Panc1 (cell line): Measurements from ENCODE around the gene RGL4. TPM values are rescaled to one million over a fixed set of nuclear protein-coding genes. Genes with fewer than 3 reads are reported as not detected.

Experiments used
- ATAC-seq: fragments of 200-7000 bp; cut with Tn5 transposase; 2 replicates; pipeline ENCODE4 v1.9.1; 2020; ENCODE audit warnings: mild to moderate bottlenecking, moderate library complexity
- BruUV-seq: library from RNA; stranded (reverse); fragments of 400-500 nt; replicated peaks from 2 replicates; lab custom pipeline; 2021; lab: Mats Ljungman, UMichigan
- CTCF ChIA-PET: fragments of 300-600 bp; sonication (Branson Sonifier 250); formaldehyde crosslinking; loops from one replicate; lab custom pipeline; 2022; ENCODE audit warnings: antibody characterized with exemption; lab: Charles Lee
- POLR2A ChIA-PET: fragments of 300-600 bp; sonication (Branson Sonifier 250); formaldehyde crosslinking; loops from one replicate; lab custom pipeline; 2022; ENCODE audit warnings: antibody characterized with exemption; lab: Charles Lee
- DNase-seq: peaks from one replicate; pipeline ENCODE4 v3.0.0-alpha.2; 2010; ENCODE audit warnings: low read depth, low spot score
- H3K27ac ChIP-seq: 2 replicates; pipeline ENCODE4 v1.5.1; 2011; ENCODE audit warnings: mild to moderate bottlenecking, low read length, inconsistent platforms
- H3K27me3 ChIP-seq: fragments of 200-500 bp; sonication (Bioruptor generic); 2 replicates; pipeline ENCODE4 v1.6.0; 2014; ENCODE audit warnings: low read length, inconsistent platforms; ENCODE audit not compliant: control insufficient read depth, insufficient read depth
- H3K36me3 ChIP-seq: fragments of 200-500 bp; sonication (Bioruptor generic); 2 replicates; pipeline ENCODE4 v1.5.1; 2014; ENCODE audit warnings: inconsistent platforms, mild to moderate bottlenecking, low read length, moderate library complexity; ENCODE audit not compliant: control insufficient read depth, insufficient read depth
- H3K4me1 ChIP-seq: 2 replicates; pipeline ENCODE4 v1.5.1; 2011; ENCODE audit warnings: inconsistent platforms, mild to moderate bottlenecking, low read length, moderate library complexity; ENCODE audit not compliant: control insufficient read depth, insufficient read depth
- H3K4me3 ChIP-seq, 2 experiments: 2 replicates each; pipeline ENCODE4 v1.5.1; 2011 to 2012; ENCODE audit warnings: low read depth in 2 of 2, low read length in 2 of 2, mild to moderate bottlenecking in 2 of 2, inconsistent platforms in 1 of 2, moderate library complexity in 1 of 2
- H3K9me3 ChIP-seq: fragments of 200-500 bp; sonication (Bioruptor generic); 2 replicates; pipeline ENCODE4 v1.5.1; 2014; ENCODE audit warnings: low read depth, mild to moderate bottlenecking, inconsistent platforms, low read length, moderate library complexity; ENCODE audit not compliant: control insufficient read depth, insufficient read depth
- POLR2AphosphoS5 ChIP-seq: IDR thresholded peaks from 2 replicates; pipeline ENCODE4 v1.6.1; 2012; ENCODE audit warnings: mild to moderate bottlenecking, low read depth, low read length, moderate library complexity
- SIN3A ChIP-seq: IDR thresholded peaks from 2 replicates; pipeline ENCODE4 v1.6.1; 2012; ENCODE audit warnings: low read depth, mild to moderate bottlenecking, low read length, moderate library complexity, borderline replicate concordance; ENCODE audit not compliant: insufficient read depth
- TCF7L2 ChIP-seq: IDR thresholded peaks from 2 replicates; pipeline ENCODE4 v1.6.1; 2011; ENCODE audit warnings: mild to moderate bottlenecking, low read depth, low read length, inconsistent platforms
- in situ Hi-C: cut with HindIII; loops from 2 replicates; pipeline ENCODE4 v1.10.0; 2016; ENCODE audit warnings: low sequenced_read_pairs, low pct_unique_long_range_greater_than_20kb
- intact Hi-C: fragments of 100-400 bp; cut with micrococcal nuclease; formaldehyde crosslinking; loops from one replicate; pipeline ENCODE4 v1.10.0; 2022; ENCODE audit not compliant: unreplicated experiment
- total RNA-seq: library from RNA; stranded (reverse); gene quantifications from one replicate; pipeline ENCODE4 v1.2.1, GENCODE V29; 2021; ENCODE audit not compliant: unreplicated experiment
- TF ChIP-seq, protein P1 (sequence below): fragments of 450-650 bp; IDR thresholded peaks from 2 replicates; pipeline ENCODE4 v1.5.1; 2017; ENCODE audit warnings: mild to moderate bottlenecking
- TF ChIP-seq, protein P2 (sequence below), 2 experiments: IDR thresholded peaks; 2 replicates each; pipeline ENCODE4 v1.6.1; 2011 to 2012; ENCODE audit warnings: low read depth in 2 of 2, control low read depth in 1 of 2, low read length in 1 of 2, mild to moderate bottlenecking in 1 of 2, moderate library complexity in 1 of 2; ENCODE audit not compliant: insufficient read depth in 1 of 2

The RGL4 gene
- total RNA-seq, 1 experiment from 2014 or later: not detected

DNA sequence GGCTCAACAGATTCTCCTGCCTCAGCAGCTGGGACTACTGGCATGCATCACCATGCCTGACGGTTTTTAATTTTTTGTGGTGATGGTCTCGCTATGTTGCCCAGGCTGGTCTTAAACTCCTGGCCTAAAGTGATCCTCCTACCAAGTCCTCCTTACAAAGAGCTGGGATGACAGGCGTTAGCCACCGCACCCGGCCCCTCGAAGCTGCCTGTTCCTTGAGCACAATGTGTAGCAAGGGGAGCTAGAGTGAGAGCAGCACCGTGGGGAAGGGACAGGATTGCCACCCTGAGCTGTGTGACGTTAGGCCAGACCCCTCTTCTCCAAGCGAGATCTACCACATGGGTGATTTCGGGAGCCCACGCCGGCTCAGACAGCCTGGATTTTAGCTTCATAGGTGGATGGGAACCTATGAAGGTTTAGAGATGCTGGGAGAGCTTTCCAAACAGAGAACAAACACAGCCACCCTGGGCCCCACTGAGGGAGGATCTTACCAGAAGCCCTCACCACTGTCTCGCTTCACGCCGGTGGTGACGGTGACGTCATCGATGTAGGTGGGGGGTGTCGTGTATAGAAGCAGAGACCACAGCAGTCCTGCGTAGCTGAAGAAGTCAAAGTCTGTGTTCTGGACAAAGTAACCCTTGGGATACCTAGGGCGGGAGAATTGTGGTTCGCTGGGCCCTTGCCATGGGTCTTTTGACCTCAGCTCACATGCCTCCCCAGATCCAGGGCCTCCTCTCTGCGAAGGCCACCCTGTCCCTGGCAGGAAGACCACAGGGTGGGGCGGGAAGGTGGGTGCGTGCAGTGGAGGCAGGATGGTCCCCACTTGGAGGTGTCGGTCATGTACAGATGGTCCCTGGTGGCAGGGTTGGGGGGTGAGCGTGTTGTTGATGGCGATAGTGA lies 23.1 kb downstream of the RGL4 start:
- no peak for DNase-seq
- in situ Hi-C loops: no loop called here
- Histone ChIP-seq H3K9me3 (no peaks in the 10 kb centered on the region), H3K27ac (no peak overlapping the region), H3K36me3 (peaks cover 2% of the 10 kb centered on the region), H3K4me1 (no peaks in the 10 kb centered on the region), H3K4me3 (no peak overlapping the region), H3K27me3 (no peaks in the 10 kb centered on the region)
- CTCF ChIA-PET: no interaction called here
- intact Hi-C loops: no loop called here
- ATAC-seq: no peak
- BruUV-seq: no TSS peak
- TF ChIP-seq, protein P1, sequence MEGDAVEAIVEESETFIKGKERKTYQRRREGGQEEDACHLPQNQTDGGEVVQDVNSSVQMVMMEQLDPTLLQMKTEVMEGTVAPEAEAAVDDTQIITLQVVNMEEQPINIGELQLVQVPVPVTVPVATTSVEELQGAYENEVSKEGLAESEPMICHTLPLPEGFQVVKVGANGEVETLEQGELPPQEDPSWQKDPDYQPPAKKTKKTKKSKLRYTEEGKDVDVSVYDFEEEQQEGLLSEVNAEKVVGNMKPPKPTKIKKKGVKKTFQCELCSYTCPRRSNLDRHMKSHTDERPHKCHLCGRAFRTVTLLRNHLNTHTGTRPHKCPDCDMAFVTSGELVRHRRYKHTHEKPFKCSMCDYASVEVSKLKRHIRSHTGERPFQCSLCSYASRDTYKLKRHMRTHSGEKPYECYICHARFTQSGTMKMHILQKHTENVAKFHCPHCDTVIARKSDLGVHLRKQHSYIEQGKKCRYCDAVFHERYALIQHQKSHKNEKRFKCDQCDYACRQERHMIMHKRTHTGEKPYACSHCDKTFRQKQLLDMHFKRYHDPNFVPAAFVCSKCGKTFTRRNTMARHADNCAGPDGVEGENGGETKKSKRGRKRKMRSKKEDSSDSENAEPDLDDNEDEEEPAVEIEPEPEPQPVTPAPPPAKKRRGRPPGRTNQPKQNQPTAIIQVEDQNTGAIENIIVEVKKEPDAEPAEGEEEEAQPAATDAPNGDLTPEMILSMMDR: no peak
- no peak for TF ChIP-seq SIN3A
- no peak for TF ChIP-seq TCF7L2
- POLR2A ChIA-PET: interaction anchor here (0.5 kb wide), 1 partner anchor 170 kb away, joined by 3 read pairs; no protein-coding TSS in a partner anchor

DNA sequence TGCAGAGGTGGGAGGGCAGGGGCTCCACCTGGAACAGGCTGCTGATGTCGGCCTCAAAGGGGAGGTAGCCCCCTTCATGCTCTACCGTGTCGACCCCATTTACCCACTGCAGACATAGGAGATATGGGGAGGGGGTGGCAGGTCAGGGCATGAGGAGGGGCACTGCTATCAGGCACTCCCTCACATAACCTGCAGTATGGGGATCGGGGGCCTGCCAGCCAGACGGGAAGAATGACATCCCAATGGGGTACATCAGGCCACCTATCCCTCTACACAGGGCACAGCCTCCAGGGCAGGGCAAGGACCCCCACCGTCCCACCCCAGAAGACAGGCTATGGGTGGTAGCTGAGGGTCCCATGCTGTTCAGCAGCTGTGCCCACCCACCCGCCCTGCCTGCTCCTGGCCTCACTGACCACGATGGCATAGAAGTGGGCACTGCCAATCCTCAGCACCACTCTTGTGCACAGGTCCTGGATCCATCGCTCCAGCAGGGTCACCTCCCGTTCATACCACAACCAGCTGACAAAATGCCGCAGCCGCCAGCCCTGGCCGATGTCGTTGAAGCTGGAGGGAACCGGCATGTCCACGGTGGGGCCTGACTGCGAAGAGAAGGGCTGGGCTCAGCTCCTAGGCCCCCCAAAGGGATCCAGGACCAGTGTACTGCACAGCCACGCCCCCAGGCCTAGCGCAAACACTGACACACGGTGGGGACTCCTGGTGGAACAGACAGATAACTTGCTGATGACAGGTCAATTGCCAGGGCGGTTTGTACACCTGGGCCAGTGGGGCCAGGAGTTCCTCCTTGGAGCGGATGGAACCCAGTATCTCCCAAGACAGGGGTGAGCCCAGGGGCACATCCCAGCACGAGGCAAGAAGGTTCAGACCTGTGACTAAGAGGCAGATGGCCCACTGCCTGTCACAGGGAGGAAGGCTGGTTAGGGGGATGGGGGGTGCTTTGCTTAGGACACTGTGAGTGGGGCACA lies 24.1 kb downstream of the RGL4 start:
- CTCF ChIA-PET: no interaction called here
- H3K4me3 ChIP-seq: no peak overlapping the region
- in situ Hi-C loops (no loop called here), intact Hi-C loops (no loop called here)
- H3K4me1 ChIP-seq: no peaks in the 10 kb centered on the region
- BruUV-seq: no TSS peak
- DNase-seq: no peak
- TF ChIP-seq POLR2AphosphoS5 (no peak), SIN3A (no peak), TCF7L2 (no peak)
- TF ChIP-seq, protein P1: no peak
- TF ChIP-seq, protein P2, sequence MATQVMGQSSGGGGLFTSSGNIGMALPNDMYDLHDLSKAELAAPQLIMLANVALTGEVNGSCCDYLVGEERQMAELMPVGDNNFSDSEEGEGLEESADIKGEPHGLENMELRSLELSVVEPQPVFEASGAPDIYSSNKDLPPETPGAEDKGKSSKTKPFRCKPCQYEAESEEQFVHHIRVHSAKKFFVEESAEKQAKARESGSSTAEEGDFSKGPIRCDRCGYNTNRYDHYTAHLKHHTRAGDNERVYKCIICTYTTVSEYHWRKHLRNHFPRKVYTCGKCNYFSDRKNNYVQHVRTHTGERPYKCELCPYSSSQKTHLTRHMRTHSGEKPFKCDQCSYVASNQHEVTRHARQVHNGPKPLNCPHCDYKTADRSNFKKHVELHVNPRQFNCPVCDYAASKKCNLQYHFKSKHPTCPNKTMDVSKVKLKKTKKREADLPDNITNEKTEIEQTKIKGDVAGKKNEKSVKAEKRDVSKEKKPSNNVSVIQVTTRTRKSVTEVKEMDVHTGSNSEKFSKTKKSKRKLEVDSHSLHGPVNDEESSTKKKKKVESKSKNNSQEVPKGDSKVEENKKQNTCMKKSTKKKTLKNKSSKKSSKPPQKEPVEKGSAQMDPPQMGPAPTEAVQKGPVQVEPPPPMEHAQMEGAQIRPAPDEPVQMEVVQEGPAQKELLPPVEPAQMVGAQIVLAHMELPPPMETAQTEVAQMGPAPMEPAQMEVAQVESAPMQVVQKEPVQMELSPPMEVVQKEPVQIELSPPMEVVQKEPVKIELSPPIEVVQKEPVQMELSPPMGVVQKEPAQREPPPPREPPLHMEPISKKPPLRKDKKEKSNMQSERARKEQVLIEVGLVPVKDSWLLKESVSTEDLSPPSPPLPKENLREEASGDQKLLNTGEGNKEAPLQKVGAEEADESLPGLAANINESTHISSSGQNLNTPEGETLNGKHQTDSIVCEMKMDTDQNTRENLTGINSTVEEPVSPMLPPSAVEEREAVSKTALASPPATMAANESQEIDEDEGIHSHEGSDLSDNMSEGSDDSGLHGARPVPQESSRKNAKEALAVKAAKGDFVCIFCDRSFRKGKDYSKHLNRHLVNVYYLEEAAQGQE (IDR thresholded peaks at IDR 0.05; ENCODE audit: insufficient read depth in 1 of 2, low read depth in 2 of 2, low read length in 1 of 2): no peak
- peaks cover 2% of the 10 kb centered on the region for H3K36me3 ChIP-seq
- POLR2A ChIA-PET: interaction anchor here (0.5 kb wide), 1 partner anchor 171 kb away, joined by 3 read pairs; no protein-coding TSS in a partner anchor
- H3K27ac ChIP-seq: no peak overlapping the region
- ATAC-seq: no peak
- no peaks in the 10 kb centered on the region for H3K9me3 ChIP-seq
- H3K27me3 ChIP-seq: no peaks in the 10 kb centered on the region
